Activated CD4-positive, alpha-beta memory T cell treated with anti-CD3 and anti-CD28 coated beads for 36 hours (primary cell): ENCODE data around the gene SSU72. TPM values are rescaled to one million over a fixed set of nuclear protein-coding genes. Genes with fewer than 3 reads are reported as not detected.

ENCODE experiments used
- CTCF ChIA-PET: fragments of 350-600 bp; sonication (Branson Sonifier 250); formaldehyde crosslinking; loops from one replicate; lab custom pipeline; 2021; ENCODE audit warnings: antibody characterized with exemption, inconsistent platforms; lab: Charles Lee
- POLR2A ChIA-PET: fragments of 350-600 bp; sonication (Branson Sonifier 250); formaldehyde crosslinking; loops from one replicate; lab custom pipeline; 2021; ENCODE audit warnings: antibody characterized with exemption; lab: Charles Lee
- DNase-seq: peaks from one replicate; pipeline ENCODE4 v3.0.0-alpha.2; 2020
- H3K27ac Mint-ChIP-seq: one replicate; pipeline ENCODE4 v1.8.0; 2021; ENCODE audit warnings: mixed read lengths
- H3K27me3 Mint-ChIP-seq: one replicate; pipeline ENCODE4 v1.8.0; 2021; ENCODE audit warnings: mixed read lengths
- H3K36me3 Mint-ChIP-seq: one replicate; pipeline ENCODE4 v1.8.0; 2021; ENCODE audit warnings: mixed read lengths
- H3K4me1 Mint-ChIP-seq: one replicate; pipeline ENCODE4 v1.8.0; 2021; ENCODE audit warnings: low read depth, mixed read lengths
- H3K4me3 Mint-ChIP-seq: one replicate; pipeline ENCODE4 v1.8.0; 2021; ENCODE audit warnings: mild to moderate bottlenecking, mixed read lengths
- H3K9me3 Mint-ChIP-seq: one replicate; pipeline ENCODE4 v1.8.0; 2021; ENCODE audit warnings: mixed read lengths
- intact Hi-C: fragments of 100-400 bp; cut with micrococcal nuclease; formaldehyde crosslinking; loops from one replicate; pipeline ENCODE4 v1.15.1; 2023
- total RNA-seq, 2 experiments: library from RNA; stranded (reverse); gene quantifications; one replicate each; pipeline ENCODE4 v1.2.3, GENCODE V29; 2021

The SSU72 gene
- total RNA-seq, 2 experiments from 2014 or later, result 106 to 107 TPM

- intact Hi-C loops, result no loop called here
- ChIA-PET CTCF (no interaction called here), POLR2A (interaction anchor here (0.6 kb wide), 1 partner anchor 535 kb away, joined by 3 read pairs; no protein-coding TSS in a partner anchor)
- no peak for DNase-seq
- H3K4me3 Mint-ChIP-seq, result no peak overlapping the region
- H3K27ac Mint-ChIP-seq, result no peak overlapping the region
- H3K27me3 Mint-ChIP-seq, result no peaks in the 10 kb centered on the region
- peaks cover 17% of the 10 kb centered on the region for H3K4me1 Mint-ChIP-seq
- H3K36me3 Mint-ChIP-seq, result no peaks in the 10 kb centered on the region
- H3K9me3 Mint-ChIP-seq, result no peaks in the 10 kb centered on the region
Measured at GRCh38 chr1:1606232-1606631, 31.6 kb upstream of the SSU72 start.

GRCh38 chr1:1605724-1606123 lies 31.1 kb upstream of the SSU72 start:
- no peak for DNase-seq
- POLR2A ChIA-PET, result no interaction called here
- Mint-ChIP-seq H3K4me3 (no peak overlapping the region), H3K27me3 (no peaks in the 10 kb centered on the region), H3K9me3 (no peaks in the 10 kb centered on the region), H3K4me1 (peaks cover 17% of the 10 kb centered on the region), H3K36me3 (no peaks in the 10 kb centered on the region), H3K27ac (no peak overlapping the region)
- CTCF ChIA-PET, result no interaction called here
- intact Hi-C loops, result no loop called here

GRCh38 chr1:1605034-1605591 lies 30.4 kb upstream of the SSU72 start:
- Mint-ChIP-seq H3K27ac (no peak overlapping the region), H3K4me1 (peaks cover 15% of the 10 kb centered on the region), H3K4me3 (no peak overlapping the region), H3K27me3 (no peaks in the 10 kb centered on the region), H3K36me3 (no peaks in the 10 kb centered on the region), H3K9me3 (no peaks in the 10 kb centered on the region)
- DNase-seq, result no peak
- CTCF ChIA-PET, result no interaction called here
- intact Hi-C loops, result no loop called here
- POLR2A ChIA-PET, result interaction anchor here (1.4 kb wide), 1 partner anchor 9 kb away, joined by 3 read pairs; no protein-coding TSS in a partner anchor

GRCh38 chr1:1604374-1605033 lies 29.8 kb upstream of the SSU72 start:
- Mint-ChIP-seq H3K9me3 (no peaks in the 10 kb centered on the region), H3K4me3 (no peak overlapping the region), H3K27ac (no peak overlapping the region), H3K4me1 (peaks cover 13% of the 10 kb centered on the region), H3K36me3 (no peaks in the 10 kb centered on the region), H3K27me3 (no peaks in the 10 kb centered on the region)
- ChIA-PET CTCF (interaction anchor here (0.7 kb wide), 1 partner anchor 10 kb away, joined by 3 read pairs; no protein-coding TSS in a partner anchor), POLR2A (interaction anchor here (1.4 kb wide), 1 partner anchor 10 kb away, joined by 3 read pairs; no protein-coding TSS in a partner anchor)
- intact Hi-C loops, result no loop called here
- DNase-seq, result no peak

GRCh38 chr1:1603671-1604373 lies 29.2 kb upstream of the SSU72 start:
- Mint-ChIP-seq H3K36me3 (no peaks in the 10 kb centered on the region), H3K4me1 (peaks cover 17% of the 10 kb centered on the region), H3K27ac (no peak overlapping the region), H3K9me3 (no peaks in the 10 kb centered on the region), H3K4me3 (no peak overlapping the region), H3K27me3 (peaks cover 3% of the 10 kb centered on the region)
- intact Hi-C loops, result no loop called here
- CTCF ChIA-PET, result interaction anchor here (0.7 to 1.2 kb wide), 2 partner anchors 10 to 26 kb away, joined by 3 read pairs; no protein-coding TSS in a partner anchor
- no peak for DNase-seq
- POLR2A ChIA-PET, result interaction anchor here (0.5 to 1.4 kb wide), 3 partner anchors 10 to 590 kb away, joined by 3 read pairs; no protein-coding TSS in a partner anchor

GRCh38 chr1:1602968-1603506 lies 28.4 kb upstream of the SSU72 start:
- no peaks in the 10 kb centered on the region for H3K9me3 Mint-ChIP-seq
- ChIA-PET CTCF (interaction anchor here (1.2 kb wide), 1 partner anchor 26 kb away, joined by 3 read pairs; no protein-coding TSS in a partner anchor), POLR2A (interaction anchor here (0.5 kb wide), 1 partner anchor 11 kb away, joined by 3 read pairs; no protein-coding TSS in a partner anchor)

GRCh38 chr1:1602304-1602967 lies 27.8 kb upstream of the SSU72 start:
- no peak for DNase-seq
- no peaks in the 10 kb centered on the region for H3K36me3 Mint-ChIP-seq
- H3K4me1 Mint-ChIP-seq, result peaks cover 20% of the 10 kb centered on the region
- peaks cover 5% of the 10 kb centered on the region for H3K27me3 Mint-ChIP-seq
- H3K4me3 Mint-ChIP-seq, result no peak overlapping the region
- intact Hi-C loops, result no loop called here
- no peaks in the 10 kb centered on the region for H3K9me3 Mint-ChIP-seq
- no peak overlapping the region for H3K27ac Mint-ChIP-seq
- ChIA-PET POLR2A (no interaction called here), CTCF (interaction anchor here (1.2 kb wide), 1 partner anchor 25 kb away, joined by 3 read pairs; no protein-coding TSS in a partner anchor)

More at GRCh38 chr1:1602968-1603506, 28.4 kb upstream of the SSU72 start:
- H3K27me3 Mint-ChIP-seq, result peaks cover 5% of the 10 kb centered on the region
- H3K4me3 Mint-ChIP-seq, result no peak overlapping the region
- DNase-seq, result no peak
- intact Hi-C loops, result no loop called here
- peaks cover 19% of the 10 kb centered on the region for H3K4me1 Mint-ChIP-seq
- no peaks in the 10 kb centered on the region for H3K36me3 Mint-ChIP-seq
- H3K27ac Mint-ChIP-seq, result no peak overlapping the region

- DNase-seq, result no peak
- intact Hi-C loops, result no loop called here
- POLR2A ChIA-PET, result no interaction called here
- CTCF ChIA-PET, result no interaction called here
- peaks cover 5% of the 10 kb centered on the region for H3K27me3 Mint-ChIP-seq
- no peak overlapping the region for H3K4me3 Mint-ChIP-seq
- no peaks in the 10 kb centered on the region for H3K36me3 Mint-ChIP-seq
- peaks cover 13% of the 10 kb centered on the region for H3K4me1 Mint-ChIP-seq
- H3K9me3 Mint-ChIP-seq, result no peaks in the 10 kb centered on the region
- no peak overlapping the region for H3K27ac Mint-ChIP-seq
Measured at GRCh38 chr1:1601564-1602303, 27.1 kb upstream of the SSU72 start.

- Mint-ChIP-seq H3K4me1 (peaks cover 10% of the 10 kb centered on the region), H3K9me3 (no peaks in the 10 kb centered on the region), H3K36me3 (no peaks in the 10 kb centered on the region), H3K27me3 (peaks cover 5% of the 10 kb centered on the region), H3K4me3 (peak overlapping the region; percentile 32), H3K27ac (no peak overlapping the region)
- CTCF ChIA-PET, result no interaction called here
- no peak for DNase-seq
- intact Hi-C loops, result no loop called here
- POLR2A ChIA-PET, result no interaction called here
Measured at GRCh38 chr1:1600861-1601563, 26.3 kb upstream of the SSU72 start.

GRCh38 chr1:1599935-1600860 lies 25.5 kb upstream of the SSU72 start, which contains the start of gene FNDC10:
FNDC10 (minus strand) TSS chr1:1600135; CDS start chr1:1600015, 120 bp downstream.
- H3K27ac Mint-ChIP-seq, result peak within 1 kb of the TSS; percentile 56
- peaks cover 5% of the 10 kb centered on the region for H3K27me3 Mint-ChIP-seq
- ChIA-PET POLR2A (no interaction called here), CTCF (no interaction called here)
- no peaks in the 10 kb centered on the region for H3K9me3 Mint-ChIP-seq
- H3K4me1 Mint-ChIP-seq, result peaks cover 10% of the 10 kb centered on the region
- no peak for DNase-seq
- intact Hi-C loops, result no loop called here
- peak within 1 kb of the TSS; percentile 61 for H3K4me3 Mint-ChIP-seq
- no peaks in the 10 kb centered on the region for H3K36me3 Mint-ChIP-seq
